Neural cell (in vitro differentiated cells): ENCODE data around the gene MICAL2. TPM values are rescaled to one million over a fixed set of nuclear protein-coding genes. Genes with fewer than 3 reads are reported as not detected.

Experiments
- H2AFZ ChIP-seq: fragments of 200-600, 300-800 bp; sonication (generic), shearing (Covaris generic); 2 replicates; pipeline ENCODE4 v1.6.0; 2014; ENCODE audit warnings: low read depth, mild to moderate bottlenecking, antibody characterized with exemption, low read length, moderate library complexity
- H3F3A ChIP-seq: fragments of 200-600 bp; shearing (Covaris generic); 2 replicates; pipeline ENCODE4 v1.6.1; 2016; ENCODE audit warnings: mild to moderate bottlenecking, moderate library complexity, mixed read lengths, antibody characterized with exemption, low read length; ENCODE audit not compliant: insufficient read depth, poor library complexity, severe bottlenecking
- H3K27ac ChIP-seq: fragments of 200-600, 300-800 bp; sonication (generic), shearing (Covaris generic); 2 replicates; pipeline ENCODE4 v1.5.1; 2014; ENCODE audit warnings: mild to moderate bottlenecking, low read length, moderate library complexity
- H3K27me3 ChIP-seq: fragments of 300-800, 200-600 bp; sonication (generic), shearing (Covaris generic); 2 replicates; pipeline ENCODE4 v1.6.0; 2014; ENCODE audit warnings: mild to moderate bottlenecking, low read depth, low read length, moderate library complexity; ENCODE audit not compliant: insufficient read depth
- H3K36me3 ChIP-seq: fragments of 300-800, 200-600 bp; sonication (generic), shearing (Covaris generic); 2 replicates; pipeline ENCODE4 v1.5.1; 2014; ENCODE audit warnings: mild to moderate bottlenecking, antibody characterized with exemption, low read length, moderate library complexity; ENCODE audit not compliant: insufficient read depth
- H3K4me2 ChIP-seq: fragments of 300-800, 200-600 bp; sonication (generic), shearing (Covaris generic); 2 replicates; pipeline ENCODE4 v1.6.0; 2014; ENCODE audit warnings: mild to moderate bottlenecking, low read length
- H3K4me3 ChIP-seq: fragments of 300-800, 200-600 bp; sonication (generic), shearing (Covaris generic); 2 replicates; pipeline ENCODE4 v1.5.1; 2014; ENCODE audit warnings: mild to moderate bottlenecking, low read length, moderate library complexity
- H3K79me2 ChIP-seq: fragments of 200-600 bp; shearing (Covaris generic); replicated peaks from 2 replicates; pipeline ENCODE4 v1.6.0; 2014; ENCODE audit warnings: mild to moderate bottlenecking, low read length, moderate library complexity; ENCODE audit not compliant: insufficient read depth
- H3K9ac ChIP-seq: fragments of 300-800, 200-600 bp; sonication (generic), shearing (Covaris generic); 2 replicates; pipeline ENCODE4 v1.6.1; 2016; ENCODE audit warnings: mild to moderate bottlenecking, low read length, mixed read lengths
- H3K9me2 ChIP-seq: fragments of 200-600 bp; shearing (Covaris generic); 2 replicates; pipeline ENCODE4 v1.6.1; 2016; ENCODE audit warnings: mild to moderate bottlenecking, low read length, mixed read lengths; ENCODE audit not compliant: insufficient read depth
- H3K9me3 ChIP-seq: fragments of 200-600, 300-800 bp; sonication (generic), shearing (Covaris generic); 2 replicates; pipeline ENCODE4 v1.6.1; 2016; ENCODE audit warnings: mild to moderate bottlenecking, mixed run types, low read length, moderate library complexity, mixed read lengths
- H4K20me1 ChIP-seq: fragments of 200-600 bp; shearing (Covaris generic); 2 replicates; pipeline ENCODE4 v1.6.1; 2016; ENCODE audit warnings: mild to moderate bottlenecking, mixed run types; ENCODE audit not compliant: insufficient read depth
- CTCF ChIP-seq: fragments of 450-650 bp; IDR thresholded peaks from 2 replicates; pipeline ENCODE4 v1.5.1; 2014; ENCODE audit warnings: antibody characterized with exemption, mild to moderate bottlenecking, moderate library complexity; ENCODE audit not compliant: poor library complexity, severe bottlenecking
- EP300 ChIP-seq: fragments of 450-650 bp; conservative IDR thresholded peaks from 2 replicates; pipeline ENCODE4 v1.6.1; 2014; ENCODE audit warnings: antibody characterized with exemption, mild to moderate bottlenecking, moderate library complexity; ENCODE audit not compliant: poor library complexity, severe bottlenecking
- EZH2 ChIP-seq: fragments of 200-600, 300-800 bp; shearing (Covaris generic), sonication (generic); IDR thresholded peaks from 2 replicates; pipeline ENCODE4 v1.6.1; 2014; ENCODE audit warnings: antibody characterized with exemption, low read length, borderline replicate concordance, mild to moderate bottlenecking; ENCODE audit not compliant: insufficient read depth, poor library complexity, severe bottlenecking
- MXI1 ChIP-seq: fragments of 450-650 bp; conservative IDR thresholded peaks from 2 replicates; pipeline ENCODE4 v1.6.1; 2014; ENCODE audit warnings: antibody characterized with exemption, mild to moderate bottlenecking; ENCODE audit not compliant: poor library complexity, severe bottlenecking
- POLR2AphosphoS5 ChIP-seq: IDR thresholded peaks from 2 replicates; pipeline ENCODE4 v1.6.1; 2012
- RAD21 ChIP-seq: fragments of 450-650 bp; conservative IDR thresholded peaks from 2 replicates; pipeline ENCODE4 v1.6.1; 2014; ENCODE audit warnings: antibody characterized with exemption, mild to moderate bottlenecking, moderate library complexity
- REST ChIP-seq: IDR thresholded peaks from 2 replicates; pipeline ENCODE4 v1.6.1; 2012; ENCODE audit warnings: borderline replicate concordance
- SMC3 ChIP-seq: fragments of 450-650 bp; conservative IDR thresholded peaks from 2 replicates; pipeline ENCODE4 v1.6.1; 2014; ENCODE audit warnings: antibody characterized with exemption, mild to moderate bottlenecking, moderate library complexity; ENCODE audit not compliant: poor library complexity
- TAF1 ChIP-seq: IDR thresholded peaks from 2 replicates; pipeline ENCODE4 v1.6.1; 2012; ENCODE audit warnings: low read depth
- polyA plus RNA-seq: library from polyadenylated mRNA; depleted of rRNA; stranded (reverse); fragments of >200 nt; gene quantifications from 2 replicates; pipeline ENCODE4 v1.2.3, GENCODE V29; 2014

The MICAL2 gene
- polyA plus RNA-seq, 1 donor from 2014 or later, result 2.2 TPM

GRCh38 chr11:12129227-12129626, 18.8 kb downstream of the MICAL2 start:
- no peak overlapping the region for H2AFZ ChIP-seq
- no peaks in the 10 kb centered on the region for H3K9me2 ChIP-seq
- no peaks in the 10 kb centered on the region for H3K27me3 ChIP-seq
- no peaks in the 10 kb centered on the region for H3F3A ChIP-seq
- no peaks in the 10 kb centered on the region for H4K20me1 ChIP-seq
- no peak overlapping the region for H3K27ac ChIP-seq
- no peak overlapping the region for H3K4me2 ChIP-seq
- H3K9me3 ChIP-seq, result no peaks in the 10 kb centered on the region
- H3K36me3 ChIP-seq, result no peaks in the 10 kb centered on the region
- no peak overlapping the region for H3K4me3 ChIP-seq
- no peak overlapping the region for H3K9ac ChIP-seq
- TF ChIP-seq MXI1 (no peak), POLR2AphosphoS5 (no peak), TAF1 (no peak), EZH2 (no peak), REST (no peak), SMC3 (no peak), EP300 (no peak), CTCF (no peak), RAD21 (no peak)
- H3K79me2 ChIP-seq, result no peaks in the 10 kb centered on the region

- Histone ChIP-seq H3F3A (no peaks in the 10 kb centered on the region), H3K9me3 (no peaks in the 10 kb centered on the region), H3K9me2 (no peaks in the 10 kb centered on the region), H3K4me2 (no peak overlapping the region), H3K79me2 (no peaks in the 10 kb centered on the region), H3K4me3 (no peak overlapping the region), H3K36me3 (no peaks in the 10 kb centered on the region), H4K20me1 (no peaks in the 10 kb centered on the region), H3K9ac (no peak overlapping the region), H2AFZ (no peak overlapping the region), H3K27me3 (no peaks in the 10 kb centered on the region), H3K27ac (no peak overlapping the region)
- no peak for TF ChIP-seq MXI1
- no peak for TF ChIP-seq RAD21
- TF ChIP-seq REST, result no peak
- TF ChIP-seq EZH2, result no peak
- TF ChIP-seq CTCF, result no peak
- TF ChIP-seq SMC3, result no peak
- no peak for TF ChIP-seq POLR2AphosphoS5
- TF ChIP-seq TAF1, result no peak
- no peak for TF ChIP-seq EP300
These were observed 20.0 kb downstream of the MICAL2 start for GRCh38 chr11:12130180-12130980.
